Subcutaneous abdominal adipose tissue (tissue), 5 donors: ENCODE data around the gene ARHGEF25.
A peak's percentile ranks its signal among the peaks of the same experiment; 100 is the strongest.
"Not testable (repeated sequence)": the region's sequence is repeated elsewhere in the genome, so short reads cannot be mapped to it uniquely, and the experiment has no call there.

Experiments
- H3K27ac ChIP-seq: one replicate; pipeline ENCODE4 v1.7.0; 2013; ENCODE audit warnings: low read depth, mild to moderate bottlenecking, inconsistent platforms, low read length, moderate library complexity
- H3K27me3 ChIP-seq, 5 donors: one replicate each; pipeline ENCODE4 v1.7.0; 2013; ENCODE audit warnings: low read length in 5 of 5, inconsistent platforms in 1 of 5; ENCODE audit not compliant: control insufficient read depth in 5 of 5, insufficient read depth in 4 of 5
- H3K36me3 ChIP-seq, 5 donors: one replicate each; pipeline ENCODE4 v1.7.0; 2013; ENCODE audit warnings: low read length in 5 of 5; ENCODE audit not compliant: control insufficient read depth in 5 of 5, insufficient read depth in 5 of 5
- H3K4me1 ChIP-seq, 5 donors: one replicate each; pipeline ENCODE4 v1.7.0; 2013; ENCODE audit warnings: low read length in 5 of 5, mild to moderate bottlenecking in 3 of 5, moderate library complexity in 1 of 5; ENCODE audit not compliant: control insufficient read depth in 5 of 5, insufficient read depth in 5 of 5
- H3K4me3 ChIP-seq, 5 donors: one replicate each; pipeline ENCODE4 v1.7.0; 2013; ENCODE audit warnings: low read length in 5 of 5, low read depth in 1 of 5
- H3K9ac ChIP-seq, 5 donors: one replicate each; pipeline ENCODE4 v1.7.0; 2013; ENCODE audit warnings: low read length in 5 of 5, mild to moderate bottlenecking in 4 of 5, moderate library complexity in 3 of 5
- H3K9me3 ChIP-seq, 5 donors: one replicate each; pipeline ENCODE4 v1.7.0; 2013; ENCODE audit warnings: low read length in 5 of 5; ENCODE audit not compliant: control insufficient read depth in 5 of 5
- donor health status: healthy.
- donor health status: healthy.
- donor health status: healthy.
- donor health status: healthy.
- donor health status: healthy.

The ARHGEF25 gene

DNA sequence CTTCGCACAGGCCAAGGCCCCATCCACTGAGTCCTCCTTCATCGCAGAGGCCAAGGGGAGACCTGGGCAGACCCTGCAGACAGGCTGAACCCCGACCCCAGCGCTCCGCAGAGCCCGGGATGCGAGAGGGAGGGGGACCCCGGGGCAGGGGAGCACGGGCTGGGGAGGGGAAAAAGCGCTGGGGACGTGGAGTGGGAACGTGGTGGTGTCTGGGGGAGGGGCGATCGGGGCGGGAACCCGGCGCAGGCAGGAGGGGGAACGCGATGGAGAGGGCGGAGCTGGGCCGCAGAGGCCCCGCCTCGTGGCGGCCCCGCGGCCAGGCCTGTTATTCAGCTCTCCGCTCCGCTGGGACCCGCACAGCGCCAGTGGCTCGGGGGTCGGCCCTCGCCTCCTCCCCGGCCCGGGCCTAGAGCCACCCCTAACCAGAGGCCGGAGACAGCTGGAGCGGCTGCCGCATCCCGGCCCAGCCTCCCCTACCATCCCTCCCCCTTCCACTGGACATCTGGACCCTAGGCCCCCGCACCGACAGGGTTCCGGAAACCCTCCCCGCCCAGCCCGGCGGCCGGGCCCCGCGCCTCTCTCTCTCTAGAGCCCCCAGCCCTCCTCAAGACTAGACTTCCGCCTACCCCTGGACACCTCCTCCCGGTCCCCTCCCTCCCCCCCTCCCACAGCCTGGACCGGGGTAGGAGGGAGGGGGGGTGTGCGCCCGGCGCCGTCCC is at the start of gene ARHGEF25:
Gene ARHGEF25, plus strand, starts transcription at position 328 of the 719 bp plus-strand sequence. CDS start 460 bp downstream, outside the sequence.
- Histone ChIP-seq H3K4me3 (peak within 1 kb of the TSS; percentile 53 to 63 (median 54)), H3K27ac (peak within 1 kb of the TSS; percentile 30), H3K9me3 (no peaks in the 10 kb centered on the region), H3K36me3 (peaks cover 0 to 16% (median 11%) of the 10 kb centered on the region in 5 donors), H3K27me3 (peaks cover 19 to 81% (median 69%) of the 10 kb centered on the region in 5 donors), H3K4me1 (peaks cover 0 to 25% (median 24%) of the 10 kb centered on the region in 5 donors), H3K9ac (peak within 1 kb of the TSS in 2 of 5 donors; percentile 44 to 47)

DNA sequence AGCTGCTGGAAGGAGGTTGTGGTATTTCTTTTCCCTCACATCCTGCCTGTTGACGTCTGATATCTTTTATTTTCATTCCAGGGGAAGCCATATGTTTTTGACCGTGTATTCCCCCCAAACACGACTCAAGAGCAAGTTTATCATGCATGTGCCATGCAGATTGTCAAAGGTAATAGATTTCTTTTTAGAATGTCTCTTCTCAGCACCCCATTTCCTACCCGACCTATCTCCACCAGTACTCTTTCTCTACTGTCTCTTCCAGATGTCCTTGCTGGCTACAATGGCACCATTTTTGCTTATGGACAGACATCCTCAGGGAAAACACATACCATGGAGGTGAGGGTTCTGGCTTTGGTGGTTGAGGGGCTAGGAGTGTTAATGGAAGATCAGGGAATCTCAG is 47.9 kb upstream of the ARHGEF25 start:
- Histone ChIP-seq H3K27me3 (peaks cover 0 to 13% (median 5%) of the 10 kb centered on the region in 5 donors), H3K9me3 (no peaks in the 10 kb centered on the region), H3K36me3 (no peaks in the 10 kb centered on the region), H3K9ac (no peak overlapping the region), H3K4me3 (no peak overlapping the region), H3K27ac (no peak overlapping the region), H3K4me1 (no peaks in the 10 kb centered on the region)

DNA sequence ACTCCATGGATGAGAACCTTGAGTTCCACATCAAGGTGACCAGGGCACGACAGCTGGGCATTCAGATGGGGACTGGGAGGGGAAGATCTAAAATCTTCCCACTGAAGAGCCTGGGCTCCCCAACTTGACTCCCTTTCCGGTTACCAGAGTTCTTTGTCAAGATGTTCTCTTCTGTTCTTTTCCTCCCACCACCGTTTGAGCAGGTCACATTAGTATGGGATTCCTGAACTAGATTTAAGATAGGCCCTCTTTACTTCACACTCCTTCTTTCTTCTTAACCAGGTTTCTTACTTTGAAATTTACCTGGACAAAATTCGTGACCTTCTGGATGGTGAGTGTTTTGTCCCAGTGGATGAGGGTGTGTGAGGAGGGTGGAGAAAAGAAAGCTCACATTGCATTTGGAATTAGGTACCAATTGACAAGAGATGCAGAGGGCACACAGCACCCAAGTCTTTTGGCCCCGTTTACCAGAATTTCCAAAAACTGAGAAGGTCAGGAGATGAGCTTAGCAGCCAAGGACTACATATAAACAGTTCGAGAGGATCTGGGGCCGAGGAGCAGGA is 47.0 kb upstream of the ARHGEF25 start:
- Histone ChIP-seq H3K9me3 (no peaks in the 10 kb centered on the region), H3K27me3 (peaks cover 5 to 16% (median 6%) of the 10 kb centered on the region in 5 donors), H3K4me3 (no peak overlapping the region), H3K4me1 (no peaks in the 10 kb centered on the region), H3K27ac (no peak overlapping the region), H3K9ac (no peak overlapping the region), H3K36me3 (no peaks in the 10 kb centered on the region)

GRCh38 chr12:57568838-57569237 is 42.4 kb upstream of the ARHGEF25 start:
- no peak overlapping the region for H3K4me3 ChIP-seq
- no peaks in the 10 kb centered on the region for H3K4me1 ChIP-seq
- H3K9me3 ChIP-seq = no peaks in the 10 kb centered on the region
- peaks cover 0 to 18% (median 11%) of the 10 kb centered on the region in 5 donors for H3K27me3 ChIP-seq
- no peaks in the 10 kb centered on the region for H3K36me3 ChIP-seq
- H3K9ac ChIP-seq = no peak overlapping the region
- no peak overlapping the region for H3K27ac ChIP-seq

DNA sequence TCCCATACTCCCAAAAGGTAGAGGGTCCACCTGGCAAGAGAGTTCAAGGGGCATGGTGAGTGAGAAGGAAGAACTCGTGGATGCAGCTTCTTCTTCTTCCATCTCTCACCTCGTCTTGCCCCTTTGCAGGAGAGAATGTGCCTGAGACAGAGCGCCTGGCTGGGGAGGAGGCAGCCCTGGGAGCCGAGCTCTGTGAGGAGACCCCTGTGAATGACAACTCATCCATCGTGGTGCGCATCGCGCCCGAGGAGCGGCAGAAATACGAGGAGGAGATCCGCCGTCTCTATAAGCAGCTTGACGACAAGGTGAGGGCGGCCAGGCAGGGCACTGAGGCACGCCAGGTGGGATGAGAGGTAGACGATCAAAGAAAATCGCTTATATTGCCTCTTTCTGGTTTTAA is 41.4 kb upstream of the ARHGEF25 start:
- peaks cover 0 to 14% (median 8%) of the 10 kb centered on the region in 5 donors for H3K27me3 ChIP-seq
- no peak overlapping the region for H3K27ac ChIP-seq
- H3K4me1 ChIP-seq = no peaks in the 10 kb centered on the region
- H3K9me3 ChIP-seq = no peaks in the 10 kb centered on the region
- H3K9ac ChIP-seq = no peak overlapping the region
- H3K36me3 ChIP-seq = no peaks in the 10 kb centered on the region
- no peak overlapping the region for H3K4me3 ChIP-seq

- H3K36me3 ChIP-seq, H3K9ac ChIP-seq, H3K4me3 ChIP-seq, H3K4me1 ChIP-seq, H3K27ac ChIP-seq, H3K9me3 ChIP-seq: not testable (repeated sequence)
- peaks cover 0 to 14% (median 8%) of the 10 kb centered on the region in 5 donors for H3K27me3 ChIP-seq
Observed at GRCh38 chr12:57570438-57570837, 40.8 kb upstream of the ARHGEF25 start.

GRCh38 chr12:57571926-57572762 is 39.1 kb upstream of the ARHGEF25 start:
- Histone ChIP-seq H3K9ac (no peak overlapping the region), H3K9me3 (no peaks in the 10 kb centered on the region), H3K4me1 (no peaks in the 10 kb centered on the region), H3K4me3 (no peak overlapping the region), H3K27ac (no peak overlapping the region), H3K27me3 (peaks cover 0 to 14% (median 10%) of the 10 kb centered on the region in 5 donors), H3K36me3 (no peaks in the 10 kb centered on the region)

- Histone ChIP-seq H3K27ac (no peak overlapping the region), H3K4me1 (no peaks in the 10 kb centered on the region), H3K4me3 (no peak overlapping the region), H3K9ac (no peak overlapping the region), H3K9me3 (no peaks in the 10 kb centered on the region), H3K36me3 (no peaks in the 10 kb centered on the region), H3K27me3 (peaks cover 0 to 6% (median 5%) of the 10 kb centered on the region in 5 donors)
Observed at GRCh38 chr12:57574795-57575194, 36.4 kb upstream of the ARHGEF25 start.

DNA sequence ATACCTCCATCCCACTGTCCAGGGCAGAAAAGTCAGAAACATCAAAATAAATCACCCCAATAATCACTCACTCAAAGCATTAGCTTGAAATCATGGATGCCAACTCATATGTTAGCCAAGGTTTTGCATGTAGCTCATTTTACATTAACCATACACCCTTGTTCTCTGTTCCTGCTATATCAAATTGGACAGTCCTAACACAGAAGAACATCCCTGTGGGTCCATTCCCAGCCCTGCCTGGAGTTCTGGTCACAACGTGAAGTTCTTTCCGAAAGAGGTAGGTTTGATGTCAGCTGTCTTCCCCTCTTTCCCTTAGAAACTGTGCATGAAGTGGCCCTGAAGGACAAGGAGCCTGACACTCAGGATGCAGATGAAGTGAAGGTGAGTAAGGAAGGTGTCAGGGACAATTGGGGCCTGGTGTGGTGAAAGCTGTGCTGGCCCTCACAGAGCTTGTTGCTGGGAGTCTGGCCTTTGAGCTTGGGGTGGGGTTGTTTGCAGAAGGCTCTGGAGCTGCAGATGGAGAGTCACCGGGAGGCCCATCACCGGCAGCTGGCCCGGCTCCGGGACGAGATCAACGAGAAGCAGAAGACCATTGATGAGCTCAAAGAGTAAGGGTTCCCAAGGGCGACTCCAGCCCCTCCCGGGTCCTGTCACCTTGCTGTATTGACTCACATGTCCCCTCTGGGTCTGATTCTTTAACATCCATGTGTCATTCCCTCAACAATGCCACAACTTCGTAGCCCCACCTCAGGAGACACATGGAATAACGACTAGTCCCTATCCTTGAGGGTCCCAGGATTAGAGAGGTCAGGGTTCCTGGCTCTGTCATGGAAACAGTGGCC is 35.2 kb upstream of the ARHGEF25 start:
- peaks cover 0 to 6% (median 5%) of the 10 kb centered on the region in 5 donors for H3K27me3 ChIP-seq
- no peak overlapping the region for H3K27ac ChIP-seq
- no peaks in the 10 kb centered on the region for H3K4me1 ChIP-seq
- no peaks in the 10 kb centered on the region for H3K36me3 ChIP-seq
- no peak overlapping the region for H3K9ac ChIP-seq
- H3K4me3 ChIP-seq = no peak overlapping the region
- H3K9me3 ChIP-seq = no peaks in the 10 kb centered on the region
